PC-3 (cell line): ENCODE data around the gene DAPK1.

Experiments
- CTCF ChIP-seq: fragments of 300-600 bp; sonication (generic); conservative IDR thresholded peaks from 2 replicates; pipeline ENCODE4 v1.5.1; 2017; ENCODE audit warnings: antibody characterized with exemption, low read depth, mild to moderate bottlenecking, low read length
- EZH2 ChIP-seq: fragments of 300-600 bp; sonication (generic); IDR thresholded peaks from one replicate; pipeline ENCODE4 v1.6.1; 2017; ENCODE audit warnings: antibody characterized with exemption, mild to moderate bottlenecking, low read length; ENCODE audit not compliant: unreplicated experiment
- EZH2phosphoT487 ChIP-seq: fragments of 300-600 bp; sonication (generic); IDR thresholded peaks from 2 replicates; pipeline ENCODE4 v1.6.1; 2018; ENCODE audit warnings: mild to moderate bottlenecking, antibody characterized with exemption, low read length, borderline replicate concordance

- TF ChIP-seq CTCF (no peak), EZH2 (no peak), EZH2phosphoT487 (no peak)
These were observed 167.8 kb downstream of the DAPK1 start for GRCh38 chr9:87665505-87665904.
